Smooth muscle cell (in vitro differentiated cells): ENCODE measurements around the gene PASD1. TPM values are rescaled to one million over a fixed set of nuclear protein-coding genes. Genes with fewer than 3 reads are reported as not detected.

ENCODE experiments used
- DNase-seq: peaks from one replicate; lab custom pipeline; 2025; ENCODE audit not compliant: unreplicated experiment; lab: John Stamatoyannopoulos, UW
- H2AFZ ChIP-seq: fragments of 200-600 bp; sonication (generic); 2 replicates; pipeline ENCODE4 v1.6.0; 2016; ENCODE audit warnings: antibody characterized with exemption, low read depth, mild to moderate bottlenecking
- H3F3A ChIP-seq: fragments of 200-600 bp; sonication (generic); 2 replicates; pipeline ENCODE4 v1.6.0; 2017; ENCODE audit warnings: antibody characterized with exemption, low read depth
- H3K27ac ChIP-seq: fragments of 200-600 bp; sonication (generic); 2 replicates; pipeline ENCODE4 v1.5.1; 2016; ENCODE audit warnings: low read depth, mild to moderate bottlenecking
- H3K27me3 ChIP-seq: fragments of 200-600 bp; sonication (generic); 2 replicates; pipeline ENCODE4 v1.6.1; 2016; ENCODE audit warnings: low read depth, mild to moderate bottlenecking
- H3K36me3 ChIP-seq: fragments of 200-600 bp; sonication (generic); 2 replicates; pipeline ENCODE4 v1.5.1; 2016; ENCODE audit warnings: low read depth
- H3K4me1 ChIP-seq: fragments of 200-600 bp; sonication (generic); 2 replicates; pipeline ENCODE4 v1.5.1; 2016; ENCODE audit warnings: low read depth
- H3K4me2 ChIP-seq: fragments of 200-600 bp; sonication (generic); 2 replicates; pipeline ENCODE4 v1.6.0; 2016; ENCODE audit warnings: mild to moderate bottlenecking
- H3K4me3 ChIP-seq: fragments of 200-600 bp; sonication (generic); 2 replicates; pipeline ENCODE4 v1.5.1; 2016; ENCODE audit warnings: mild to moderate bottlenecking
- H3K79me2 ChIP-seq: fragments of 200-600 bp; sonication (generic); 2 replicates; pipeline ENCODE4 v1.6.0; 2016; ENCODE audit warnings: low read depth, mild to moderate bottlenecking
- H3K9ac ChIP-seq: fragments of 200-600 bp; sonication (generic); 2 replicates; pipeline ENCODE4 v1.6.0; 2016; ENCODE audit warnings: low read depth
- H3K9me3 ChIP-seq: fragments of 200-600 bp; sonication (generic); replicated peaks from 2 replicates; pipeline ENCODE4 v1.5.1; 2016; ENCODE audit warnings: low read depth
- H4K20me1 ChIP-seq: fragments of 200-600 bp; sonication (generic); 2 replicates; pipeline ENCODE4 v1.6.0; 2016; ENCODE audit warnings: low read depth
- WGBS: methylation state at CpG from one replicate; pipeline ENCODE4 v1.1.7; 2016; ENCODE audit warnings: low lambda C conversion rate; 5-methylcytosine and 5-hydroxymethylcytosine counted together
- polyA plus RNA-seq: library from polyadenylated mRNA; unstranded; fragments of >200 nt; fragmentation: Nextera tagmentation; extraction: Ambion mirVana; gene quantifications from 2 replicates; pipeline ENCODE4 v1.2.1, GENCODE V29; 2016
- total RNA-seq: library from RNA; depleted of rRNA; stranded (reverse); fragments of >200 nt; gene quantifications from 2 replicates; pipeline ENCODE4 v1.2.3, GENCODE V29; 2014
- TF ChIP-seq, protein P1 (sequence below): fragments of 200-600 bp; sonication (generic); IDR thresholded peaks from 2 replicates; pipeline ENCODE4 v1.5.1; 2017; ENCODE audit warnings: borderline replicate concordance, mild to moderate bottlenecking, antibody characterized with exemption; ENCODE audit not compliant: insufficient read depth, poor library complexity, severe bottlenecking

PASD1 gene
- total and polyA plus RNA-seq, 2 experiments from 2014 or later = 0.17 TPM; not detected in 1

DNA sequence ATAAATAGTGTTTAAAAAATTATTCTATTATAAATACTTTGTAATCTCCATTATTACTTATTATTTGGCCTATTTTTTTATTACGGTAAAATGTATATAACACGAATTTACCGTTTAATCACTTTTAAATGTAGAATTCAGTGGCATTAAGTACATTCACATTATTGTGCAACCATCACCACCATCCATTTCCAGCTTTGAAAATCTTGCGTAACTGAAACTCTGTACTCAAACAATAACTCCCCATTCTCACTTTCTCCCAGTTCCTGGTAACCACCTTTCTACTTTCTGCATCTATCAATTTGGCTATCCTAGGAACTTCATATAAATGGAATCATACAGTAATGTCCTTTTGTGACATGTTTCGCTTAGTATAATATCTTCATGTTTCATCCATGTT, 45.7 kb downstream of the PASD1 start:
- H3F3A ChIP-seq = no peaks in the 10 kb centered on the region
- TF ChIP-seq, protein P1, sequence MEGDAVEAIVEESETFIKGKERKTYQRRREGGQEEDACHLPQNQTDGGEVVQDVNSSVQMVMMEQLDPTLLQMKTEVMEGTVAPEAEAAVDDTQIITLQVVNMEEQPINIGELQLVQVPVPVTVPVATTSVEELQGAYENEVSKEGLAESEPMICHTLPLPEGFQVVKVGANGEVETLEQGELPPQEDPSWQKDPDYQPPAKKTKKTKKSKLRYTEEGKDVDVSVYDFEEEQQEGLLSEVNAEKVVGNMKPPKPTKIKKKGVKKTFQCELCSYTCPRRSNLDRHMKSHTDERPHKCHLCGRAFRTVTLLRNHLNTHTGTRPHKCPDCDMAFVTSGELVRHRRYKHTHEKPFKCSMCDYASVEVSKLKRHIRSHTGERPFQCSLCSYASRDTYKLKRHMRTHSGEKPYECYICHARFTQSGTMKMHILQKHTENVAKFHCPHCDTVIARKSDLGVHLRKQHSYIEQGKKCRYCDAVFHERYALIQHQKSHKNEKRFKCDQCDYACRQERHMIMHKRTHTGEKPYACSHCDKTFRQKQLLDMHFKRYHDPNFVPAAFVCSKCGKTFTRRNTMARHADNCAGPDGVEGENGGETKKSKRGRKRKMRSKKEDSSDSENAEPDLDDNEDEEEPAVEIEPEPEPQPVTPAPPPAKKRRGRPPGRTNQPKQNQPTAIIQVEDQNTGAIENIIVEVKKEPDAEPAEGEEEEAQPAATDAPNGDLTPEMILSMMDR = no peak
- H3K4me3 ChIP-seq = no peak overlapping the region
- no peaks in the 10 kb centered on the region for H4K20me1 ChIP-seq
- no peaks in the 10 kb centered on the region for H3K36me3 ChIP-seq
- H2AFZ ChIP-seq = no peak overlapping the region
- H3K27ac ChIP-seq = no peak overlapping the region
- no peaks in the 10 kb centered on the region for H3K9me3 ChIP-seq
- H3K27me3 ChIP-seq = no peaks in the 10 kb centered on the region
- WGBS = 81% methylated on average over 5 of the region's 5 CpGs
- DNase-seq = no peak
- H3K79me2 ChIP-seq = no peaks in the 10 kb centered on the region
- no peak overlapping the region for H3K4me2 ChIP-seq
- no peaks in the 10 kb centered on the region for H3K4me1 ChIP-seq
- no peak overlapping the region for H3K9ac ChIP-seq

DNA sequence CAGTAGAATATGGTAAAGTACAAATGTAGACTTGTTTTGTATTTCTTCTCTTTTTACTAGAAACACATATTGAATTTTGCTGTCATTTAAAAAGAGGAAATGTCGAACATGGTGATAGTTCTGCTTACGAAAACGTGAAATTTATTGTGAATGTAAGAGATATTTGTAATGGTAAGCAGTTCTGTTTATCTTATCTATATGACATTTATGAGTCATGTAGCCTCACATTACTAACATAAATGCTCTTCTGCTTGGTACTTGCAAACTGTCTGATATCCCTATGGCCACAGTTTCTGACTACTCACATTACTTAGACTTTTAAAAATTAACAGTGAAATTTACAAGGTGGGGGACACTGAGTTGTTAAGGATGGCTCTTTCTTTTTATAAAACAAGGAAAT, 57.9 kb downstream of the PASD1 start:
- H3K9ac ChIP-seq = no peak overlapping the region
- no peak overlapping the region for H3K4me3 ChIP-seq
- no peak overlapping the region for H3K4me2 ChIP-seq
- no peaks in the 10 kb centered on the region for H3K79me2 ChIP-seq
- no peak overlapping the region for H3K27ac ChIP-seq
- H2AFZ ChIP-seq = no peak overlapping the region
- H3K4me1 ChIP-seq = no peaks in the 10 kb centered on the region
- no peaks in the 10 kb centered on the region for H4K20me1 ChIP-seq
- WGBS = 46% methylated on average over 3 of the region's 3 CpGs
- no peaks in the 10 kb centered on the region for H3F3A ChIP-seq
- H3K9me3 ChIP-seq = no peaks in the 10 kb centered on the region
- DNase-seq = no peak
- TF ChIP-seq, protein P1 = no peak
- H3K27me3 ChIP-seq = no peaks in the 10 kb centered on the region
- no peaks in the 10 kb centered on the region for H3K36me3 ChIP-seq

DNA sequence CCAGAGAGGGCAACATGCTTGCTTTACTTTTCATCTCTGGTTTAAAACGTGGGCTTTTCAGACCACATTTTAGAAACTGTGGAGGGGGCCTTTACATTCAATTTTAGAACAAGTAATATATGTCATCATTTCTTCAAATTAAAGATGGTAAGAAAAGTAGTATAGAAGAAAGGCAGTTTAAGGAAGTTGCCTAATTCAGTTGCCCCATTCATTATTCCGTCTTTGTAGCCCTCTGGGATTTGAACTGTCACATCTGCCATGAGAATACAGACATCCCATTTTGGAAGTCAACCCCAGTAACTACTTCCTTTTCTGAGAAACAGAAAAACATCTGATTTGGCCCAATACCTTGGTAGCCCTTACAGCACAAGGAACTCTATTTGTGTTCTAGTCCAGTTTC, 61.2 kb downstream of the PASD1 start:
- no peak overlapping the region for H2AFZ ChIP-seq
- H3K9me3 ChIP-seq = no peaks in the 10 kb centered on the region
- H3K9ac ChIP-seq = no peak overlapping the region
- no peak overlapping the region for H3K27ac ChIP-seq
- no peaks in the 10 kb centered on the region for H3F3A ChIP-seq
- DNase-seq = no peak
- 46% methylated on average over 2 of the region's 2 CpGs for WGBS
- no peaks in the 10 kb centered on the region for H3K4me1 ChIP-seq
- H3K27me3 ChIP-seq = no peaks in the 10 kb centered on the region
- no peaks in the 10 kb centered on the region for H4K20me1 ChIP-seq
- TF ChIP-seq, protein P1 = no peak
- no peaks in the 10 kb centered on the region for H3K36me3 ChIP-seq
- H3K4me2 ChIP-seq = no peak overlapping the region
- H3K4me3 ChIP-seq = no peak overlapping the region
- H3K79me2 ChIP-seq = no peaks in the 10 kb centered on the region

DNA sequence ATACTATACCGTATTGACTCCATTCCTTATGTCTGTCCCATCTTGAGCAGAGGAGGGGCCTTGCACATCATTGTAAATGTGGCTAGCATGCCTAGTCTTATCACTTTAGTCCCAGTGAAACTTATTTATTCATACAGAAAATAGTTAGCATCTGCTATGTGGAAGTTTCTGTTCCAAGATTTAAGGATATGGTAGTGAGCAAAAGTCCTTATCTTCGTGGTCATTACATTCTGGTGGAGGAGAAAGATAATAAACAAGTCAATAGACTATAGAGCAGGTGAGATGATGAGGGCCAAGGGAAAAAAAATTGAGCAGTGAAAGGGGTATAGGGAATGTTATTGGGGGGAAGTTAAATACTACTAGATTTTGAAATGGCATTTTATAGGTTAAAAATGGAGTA, 68.3 kb downstream of the PASD1 start:
- Histone ChIP-seq H3K27me3 (no peaks in the 10 kb centered on the region), H3K79me2 (no peaks in the 10 kb centered on the region), H3K4me2 (no peak overlapping the region), H3K4me3 (no peak overlapping the region), H4K20me1 (no peaks in the 10 kb centered on the region), H2AFZ (no peak overlapping the region), H3K4me1 (no peaks in the 10 kb centered on the region), H3K9me3 (no peaks in the 10 kb centered on the region), H3K9ac (no peak overlapping the region), H3K27ac (no peak overlapping the region), H3F3A (no peaks in the 10 kb centered on the region), H3K36me3 (no peaks in the 10 kb centered on the region)
- DNase-seq = no peak
- TF ChIP-seq, protein P1 = no peak
- WGBS = 73% methylated on average over 2 of the region's 2 CpGs
